Sigmoid colon (tissue), 4 donors: Measurements from ENCODE around the gene SPAG16.

Experiments
- EP300 ChIP-seq, 4 donors: sonication (generic); formaldehyde crosslinking; IDR thresholded peaks; one replicate each; pipeline ENCODE4 v1.6.1; 2017; ENCODE audit warnings: antibody characterized with exemption in 4 of 4
- POLR2A ChIP-seq, 2 donors: fragments of 450-650 bp; IDR thresholded peaks; one replicate each; pipeline ENCODE4 v1.6.1; 2016; ENCODE audit warnings: antibody characterized with exemption in 2 of 2, mild to moderate bottlenecking in 2 of 2, moderate library complexity in 2 of 2
- TF ChIP-seq, protein P1 (sequence below), 4 experiments: fragments of 450-650 bp in 3 of 4; fragments of 200-600 bp in 1 of 4; IDR thresholded peaks; one replicate each; pipeline ENCODE4 v1.5.1; 2016 to 2019; ENCODE audit warnings: antibody characterized with exemption in 4 of 4, mild to moderate bottlenecking in 3 of 4, moderate library complexity in 2 of 4

DNA sequence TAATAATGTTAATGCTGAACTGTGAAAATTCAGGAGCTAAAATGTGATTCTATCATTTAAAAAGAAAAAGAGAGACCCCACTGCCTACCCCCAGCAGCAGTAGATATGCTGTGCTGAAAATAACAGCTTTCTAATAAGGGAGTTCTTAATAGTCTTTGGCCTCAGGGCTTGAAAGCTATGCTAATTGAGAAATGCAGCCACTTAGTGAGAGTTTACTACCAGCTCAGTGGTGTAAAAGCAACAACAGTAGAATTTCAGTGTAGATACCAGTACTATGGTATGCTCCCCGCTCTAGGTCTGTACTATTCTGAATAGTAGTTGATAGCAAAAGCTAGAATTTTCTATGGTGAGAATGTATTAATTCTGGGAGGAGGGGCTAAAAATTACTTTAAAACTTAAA is 823.5 kb downstream of the SPAG16 start:
- TF ChIP-seq, protein P1, sequence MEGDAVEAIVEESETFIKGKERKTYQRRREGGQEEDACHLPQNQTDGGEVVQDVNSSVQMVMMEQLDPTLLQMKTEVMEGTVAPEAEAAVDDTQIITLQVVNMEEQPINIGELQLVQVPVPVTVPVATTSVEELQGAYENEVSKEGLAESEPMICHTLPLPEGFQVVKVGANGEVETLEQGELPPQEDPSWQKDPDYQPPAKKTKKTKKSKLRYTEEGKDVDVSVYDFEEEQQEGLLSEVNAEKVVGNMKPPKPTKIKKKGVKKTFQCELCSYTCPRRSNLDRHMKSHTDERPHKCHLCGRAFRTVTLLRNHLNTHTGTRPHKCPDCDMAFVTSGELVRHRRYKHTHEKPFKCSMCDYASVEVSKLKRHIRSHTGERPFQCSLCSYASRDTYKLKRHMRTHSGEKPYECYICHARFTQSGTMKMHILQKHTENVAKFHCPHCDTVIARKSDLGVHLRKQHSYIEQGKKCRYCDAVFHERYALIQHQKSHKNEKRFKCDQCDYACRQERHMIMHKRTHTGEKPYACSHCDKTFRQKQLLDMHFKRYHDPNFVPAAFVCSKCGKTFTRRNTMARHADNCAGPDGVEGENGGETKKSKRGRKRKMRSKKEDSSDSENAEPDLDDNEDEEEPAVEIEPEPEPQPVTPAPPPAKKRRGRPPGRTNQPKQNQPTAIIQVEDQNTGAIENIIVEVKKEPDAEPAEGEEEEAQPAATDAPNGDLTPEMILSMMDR (IDR thresholded peaks at IDR 0.05): no peak
- TF ChIP-seq POLR2A (IDR thresholded peaks at IDR 0.05): no peak
- TF ChIP-seq EP300 (IDR thresholded peaks at IDR 0.05): no peak
